H9 (cell line): ENCODE results near the gene ANKRD44. TPM values are rescaled to one million over a fixed set of nuclear protein-coding genes. Genes with fewer than 3 reads are reported as not detected.

Experiments
- DNase-seq: peaks from one replicate; pipeline ENCODE4 v3.0.0-alpha.2; 2017
- H2AFZ ChIP-seq: one replicate; pipeline ENCODE4 v1.6.1; 2013; ENCODE audit warnings: mild to moderate bottlenecking, low read length, control low read depth, moderate library complexity
- H2AK5ac ChIP-seq: 2 replicates; pipeline ENCODE4 v1.6.1; 2013; ENCODE audit warnings: low read length, control low read depth, mixed read lengths; ENCODE audit not compliant: insufficient read length
- H2BK120ac ChIP-seq: one replicate; pipeline ENCODE4 v1.6.1; 2013; ENCODE audit warnings: low read depth, mild to moderate bottlenecking, low read length, control low read depth, inconsistent platforms; ENCODE audit not compliant: poor library complexity, severe bottlenecking
- H2BK12ac ChIP-seq: 2 replicates; pipeline ENCODE4 v1.6.1; 2013; ENCODE audit warnings: low read length, control low read depth, mixed read lengths, low read depth; ENCODE audit not compliant: insufficient read length
- H2BK15ac ChIP-seq: 2 replicates; pipeline ENCODE4 v1.6.1; 2013; ENCODE audit warnings: low read depth, low read length, control low read depth
- H2BK20ac ChIP-seq: one replicate; pipeline ENCODE4 v1.6.1; 2013; ENCODE audit warnings: low read depth, mild to moderate bottlenecking, low read length, control low read depth, inconsistent platforms; ENCODE audit not compliant: poor library complexity, severe bottlenecking
- H2BK5ac ChIP-seq: 2 replicates; pipeline ENCODE4 v1.6.1; 2013; ENCODE audit warnings: low read length, control low read depth, mixed read lengths; ENCODE audit not compliant: insufficient read length
- H3K14ac ChIP-seq: 2 replicates; pipeline ENCODE4 v1.6.1; 2013; ENCODE audit warnings: low read length, control low read depth; ENCODE audit not compliant: insufficient read depth
- H3K18ac ChIP-seq: 2 replicates; pipeline ENCODE4 v1.6.1; 2013; ENCODE audit warnings: low read depth, mild to moderate bottlenecking, mixed read lengths, low read length, control low read depth; ENCODE audit not compliant: insufficient read length
- H3K23ac ChIP-seq: 2 replicates; pipeline ENCODE4 v1.6.1; 2013; ENCODE audit warnings: low read length, control low read depth, mixed read lengths, low read depth; ENCODE audit not compliant: insufficient read length
- H3K23me2 ChIP-seq: 2 replicates; pipeline ENCODE4 v1.6.1; 2013; ENCODE audit warnings: low read depth, mild to moderate bottlenecking, mixed read lengths, low read length, control low read depth; ENCODE audit not compliant: insufficient read length, poor library complexity, severe bottlenecking
- H3K27ac ChIP-seq: 2 replicates; pipeline ENCODE4 v1.5.1; 2013; ENCODE audit warnings: low read length, control low read depth, mixed read lengths, low read depth; ENCODE audit not compliant: insufficient read length
- H3K27me3 ChIP-seq: 2 replicates; pipeline ENCODE4 v1.6.1; 2013; ENCODE audit warnings: low read length, control low read depth, inconsistent platforms; ENCODE audit not compliant: insufficient read depth
- H3K4ac ChIP-seq: 2 replicates; pipeline ENCODE4 v1.6.1; 2013; ENCODE audit warnings: low read depth, mild to moderate bottlenecking, control low read depth, inconsistent platforms, low read length, moderate library complexity
- H3K4me1 ChIP-seq: 2 replicates; pipeline ENCODE4 v1.6.1; 2013; ENCODE audit warnings: low read length, control low read depth, inconsistent platforms; ENCODE audit not compliant: insufficient read depth
- H3K4me2 ChIP-seq: 2 replicates; pipeline ENCODE4 v1.6.1; 2013; ENCODE audit warnings: low read length, control low read depth, mixed read lengths; ENCODE audit not compliant: insufficient read length, insufficient read depth
- H3K56ac ChIP-seq: 2 replicates; pipeline ENCODE4 v1.6.1; 2013; ENCODE audit warnings: low read depth, mild to moderate bottlenecking, mixed read lengths, low read length, control low read depth; ENCODE audit not compliant: insufficient read length
- H3K79me1 ChIP-seq: 2 replicates; pipeline ENCODE4 v1.6.1; 2013; ENCODE audit warnings: low read depth, mild to moderate bottlenecking, moderate library complexity, low read length, control low read depth, inconsistent platforms; ENCODE audit not compliant: insufficient read depth, poor library complexity, severe bottlenecking
- H3K79me2 ChIP-seq: 2 replicates; pipeline ENCODE4 v1.6.1; 2013; ENCODE audit warnings: low read length, control low read depth, inconsistent platforms; ENCODE audit not compliant: insufficient read depth
- H3K9ac ChIP-seq: 2 replicates; pipeline ENCODE4 v1.6.1; 2013; ENCODE audit warnings: low read length, control low read depth, mixed read lengths; ENCODE audit not compliant: insufficient read length; ENCODE audit errors: extremely low read depth
- H3K9me3 ChIP-seq: one replicate; pipeline ENCODE4 v1.6.1; 2013; ENCODE audit warnings: low read depth, low read length, inconsistent platforms; ENCODE audit not compliant: control insufficient read depth
- H3T11ph ChIP-seq: one replicate; pipeline ENCODE4 v1.6.1; 2013; ENCODE audit warnings: mild to moderate bottlenecking, low read length, control low read depth, inconsistent platforms
- H4K20me1 ChIP-seq: one replicate; pipeline ENCODE4 v1.6.1; 2013; ENCODE audit not compliant: control insufficient read depth, insufficient read length, insufficient read depth
- H4K5ac ChIP-seq: 2 replicates; pipeline ENCODE4 v1.6.1; 2013; ENCODE audit warnings: low read depth, mild to moderate bottlenecking, mixed read lengths, low read length, control low read depth; ENCODE audit not compliant: insufficient read length
- H4K8ac ChIP-seq: replicated peaks from 2 replicates; pipeline ENCODE4 v1.6.1; 2013; ENCODE audit warnings: low read length, control low read depth, mixed read lengths, low read depth; ENCODE audit not compliant: insufficient read length
- H4K91ac ChIP-seq: 2 replicates; pipeline ENCODE4 v1.6.1; 2013; ENCODE audit warnings: low read depth, mild to moderate bottlenecking, moderate library complexity, mixed read lengths, low read length, control low read depth; ENCODE audit not compliant: insufficient read length
- H3K27ac Mint-ChIP-seq, 3 experiments: 2 replicates in 2 of 3; 3 replicates in 1 of 3; pipeline ENCODE4 v1.8.0; 2020 to 2021; ENCODE audit warnings: mixed read lengths in 3 of 3, mild to moderate bottlenecking in 1 of 3, moderate library complexity in 1 of 3
- H3K27me3 Mint-ChIP-seq: 2 replicates; pipeline ENCODE4 v1.8.0; 2021; ENCODE audit warnings: low read depth, mild to moderate bottlenecking, moderate library complexity, mixed read lengths
- H3K36me3 Mint-ChIP-seq, 3 experiments: 2 replicates in 2 of 3; 3 replicates in 1 of 3; pipeline ENCODE4 v1.8.0; 2020 to 2021; ENCODE audit warnings: low read depth in 3 of 3, mixed read lengths in 3 of 3; ENCODE audit not compliant: insufficient read depth in 1 of 3
- H3K4me1 Mint-ChIP-seq, 2 experiments: 2 replicates each; pipeline ENCODE4 v1.8.0; 2020; ENCODE audit warnings: mixed read lengths in 2 of 2
- H3K4me3 Mint-ChIP-seq, 2 experiments: 2 replicates in 1 of 2; 3 replicates in 1 of 2; pipeline ENCODE4 v1.8.0; 2020 to 2021; ENCODE audit warnings: mild to moderate bottlenecking in 2 of 2, mixed read lengths in 2 of 2, moderate library complexity in 1 of 2
- H3K9me3 Mint-ChIP-seq, 2 experiments: 2 replicates in 1 of 2; 3 replicates in 1 of 2; pipeline ENCODE4 v1.8.0; 2020; ENCODE audit warnings: mild to moderate bottlenecking in 2 of 2, mixed read lengths in 2 of 2, moderate library complexity in 1 of 2
- CTCF ChIP-seq: fragments of 200-600 bp; sonication (generic); conservative IDR thresholded peaks from 3 replicates; pipeline ENCODE4 v1.8.0; 2021; ENCODE audit warnings: antibody characterized with exemption, mild to moderate bottlenecking
- WGBS: extraction: QIAGEN DNeasy Blood & Tissue Kit; methylation state at CpG from one replicate; pipeline ENCODE4 v1.1.7; 2013; ENCODE audit warnings: missing lambda C conversion rate, low lambda C conversion rate, mixed read lengths; ENCODE audit not compliant: insufficient read length; ENCODE audit errors: extremely low coverage; 5-methylcytosine and 5-hydroxymethylcytosine counted together
- total RNA-seq: library from RNA; stranded (reverse); gene quantifications from 2 replicates; pipeline ENCODE4 v1.2.1, GENCODE V29; 2021

The ANKRD44 gene
- total RNA-seq, 1 experiment from 2014 or later, result 1.9 TPM

GRCh38 chr2:197296835-197297234 lies 13.7 kb downstream of the ANKRD44 start:
- no peak overlapping the region for H3K14ac ChIP-seq
- H3K4me3 Mint-ChIP-seq, result no peak overlapping the region
- no peaks in the 10 kb centered on the region for H4K20me1 ChIP-seq
- no peaks in the 10 kb centered on the region for H3K4me1 ChIP-seq
- H2BK120ac ChIP-seq, result no peak overlapping the region
- no peak overlapping the region for H3K56ac ChIP-seq
- no peak overlapping the region for H4K91ac ChIP-seq
- no peaks in the 10 kb centered on the region for H3K27me3 ChIP-seq
- no peak overlapping the region for H3K27ac ChIP-seq
- H3K36me3 Mint-ChIP-seq, result no peaks in the 10 kb centered on the region
- no peak overlapping the region for H2BK5ac ChIP-seq
- no peak overlapping the region for H2BK15ac ChIP-seq
- TF ChIP-seq CTCF, result no peak
- no peak for DNase-seq
- no CpG with 5 or more reads among the region's 2 CpGs for WGBS
- H3K23ac ChIP-seq, result no peak overlapping the region
- H3K4me1 Mint-ChIP-seq, result no peaks in the 10 kb centered on the region
- no peak overlapping the region for H3K18ac ChIP-seq
- no peak overlapping the region for H4K8ac ChIP-seq
- no peaks in the 10 kb centered on the region for H3K79me1 ChIP-seq
- no peak overlapping the region for H3K27ac Mint-ChIP-seq
- H3K79me2 ChIP-seq, result no peaks in the 10 kb centered on the region
- H3K23me2 ChIP-seq, result no peaks in the 10 kb centered on the region
- no peak overlapping the region for H2BK20ac ChIP-seq
- H3K9me3 ChIP-seq, result no peaks in the 10 kb centered on the region
- no peak overlapping the region for H3T11ph ChIP-seq
- no peak overlapping the region for H2BK12ac ChIP-seq
- no peak overlapping the region for H2AK5ac ChIP-seq
- no peak overlapping the region for H3K4ac ChIP-seq
- peaks cover 0 to under 1% of the 10 kb centered on the region in 2 experiments; a peak in 1 of 5 replicates for H3K9me3 Mint-ChIP-seq
- no peaks in the 10 kb centered on the region for H3K27me3 Mint-ChIP-seq
- no peak overlapping the region for H2AFZ ChIP-seq
- H3K4me2 ChIP-seq, result no peak overlapping the region
- no peak overlapping the region for H4K5ac ChIP-seq
- no peak overlapping the region for H3K9ac ChIP-seq
